Measurements from ENCODE around the gene NSD1.
"Not testable (repeated sequence)": the region's sequence is repeated elsewhere in the genome, so short reads cannot be mapped to it uniquely, and the experiment has no call there.

NSD1 gene

DNA sequence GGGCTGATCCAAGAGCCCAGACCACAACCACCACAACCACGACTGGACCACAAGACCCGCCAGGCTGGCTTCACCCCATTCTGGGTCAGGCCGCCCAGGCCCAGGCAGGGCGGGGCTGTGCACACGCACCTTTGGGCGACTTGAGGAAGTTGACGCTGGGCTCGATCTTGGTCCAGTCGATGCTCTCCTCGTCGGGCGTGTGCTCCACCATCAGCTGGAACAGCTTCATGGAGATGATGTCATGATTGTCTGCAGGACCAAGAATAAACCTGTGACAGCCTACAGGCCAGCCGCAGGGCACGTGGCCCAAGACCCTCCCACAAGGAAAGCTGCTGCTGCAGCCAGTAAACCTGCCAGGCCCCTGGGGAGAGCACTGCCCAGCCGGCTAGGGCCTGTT is 200.6 kb downstream of the NSD1 start:
- DNase-seq = no peak

DNA sequence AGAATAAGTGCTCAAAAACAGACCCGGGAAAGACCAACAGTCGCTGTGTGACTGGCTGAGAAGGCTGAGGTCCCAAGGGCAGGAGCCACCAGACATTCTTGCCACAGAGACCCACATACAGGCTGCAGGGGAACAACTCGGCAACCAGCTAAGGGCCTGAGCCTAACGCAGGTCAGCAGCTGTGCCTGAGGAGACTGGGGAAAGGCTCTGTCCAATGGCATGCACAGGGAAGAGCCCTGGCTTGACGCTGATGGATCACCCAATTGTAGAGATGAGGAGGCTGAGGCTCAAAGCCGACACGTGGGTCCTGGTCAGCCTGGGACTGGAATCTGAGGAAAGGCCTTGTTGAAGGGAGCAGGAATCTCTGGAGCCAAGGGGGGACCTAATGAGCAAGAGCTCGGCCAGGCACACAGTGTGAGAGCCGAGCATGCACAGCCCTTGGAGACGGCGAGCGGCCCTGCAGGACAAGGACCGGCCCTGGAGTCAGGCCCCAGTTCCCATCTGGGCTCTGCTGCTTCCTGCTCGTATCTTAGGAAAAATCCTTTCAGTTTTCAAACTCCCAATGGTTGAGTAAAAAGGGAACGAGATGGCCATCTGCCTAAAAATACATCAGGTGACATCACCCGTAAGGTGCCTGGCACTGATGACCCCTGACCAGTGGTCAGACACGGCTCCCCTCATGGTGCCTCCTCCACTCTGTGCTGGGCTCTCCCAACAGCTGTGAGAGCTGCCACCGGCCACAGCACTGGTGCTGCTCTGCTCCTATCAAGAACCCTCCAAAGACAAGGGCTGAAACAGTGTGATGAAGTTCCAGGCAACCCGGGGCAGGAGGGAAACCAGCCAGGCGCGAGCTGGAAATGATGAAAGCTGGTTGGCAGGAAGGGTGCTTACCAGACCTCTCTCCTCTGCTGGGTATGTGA is 201.5 kb downstream of the NSD1 start:
- no peak for DNase-seq

DNA sequence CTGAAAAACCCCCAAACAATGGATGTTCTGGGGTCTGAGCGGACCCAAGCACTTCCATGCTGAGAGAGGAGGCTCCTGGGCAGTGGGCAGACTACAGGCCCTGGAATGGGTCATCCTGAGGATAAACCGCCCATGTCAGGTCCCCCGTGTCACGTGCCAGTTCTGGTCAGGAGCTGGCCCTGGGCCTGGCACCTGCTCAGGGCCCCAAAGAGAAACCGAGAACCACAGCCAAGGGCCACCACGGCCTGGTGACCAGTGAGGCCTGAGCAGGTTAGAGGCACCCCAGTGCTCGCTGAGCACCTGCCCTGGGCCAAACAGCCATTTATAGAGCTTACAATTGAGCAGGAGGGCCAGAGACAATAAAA is 202.1 kb downstream of the NSD1 start:
- no peak for DNase-seq

DNA sequence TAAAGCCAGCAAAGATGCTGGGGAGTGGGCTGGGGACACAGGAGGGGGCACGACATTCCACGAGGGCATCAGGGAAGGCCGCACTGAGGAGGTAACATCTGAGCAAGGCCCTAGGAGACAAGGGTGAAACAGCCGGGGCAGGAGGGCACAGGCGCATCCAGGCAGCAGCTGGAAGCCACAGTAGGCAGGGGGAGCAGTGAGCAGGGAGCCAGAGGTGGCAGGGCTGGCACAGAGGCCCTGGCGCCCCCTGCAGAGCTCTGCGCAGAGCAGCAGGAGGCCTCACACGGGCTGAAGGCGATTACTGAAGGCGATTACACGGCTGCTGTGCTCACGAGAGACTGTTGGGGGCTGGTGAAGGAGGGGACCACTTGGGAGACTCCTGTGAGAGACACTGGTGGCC is 202.5 kb downstream of the NSD1 start:
- no peak for DNase-seq

- DNase-seq = no peak
Measured at GRCh38 chr5:177336603-177337494, 203.3 kb downstream of the NSD1 start.

- no peak for DNase-seq
Measured at GRCh38 chr5:177338251-177339106, 204.9 kb downstream of the NSD1 start.

DNA sequence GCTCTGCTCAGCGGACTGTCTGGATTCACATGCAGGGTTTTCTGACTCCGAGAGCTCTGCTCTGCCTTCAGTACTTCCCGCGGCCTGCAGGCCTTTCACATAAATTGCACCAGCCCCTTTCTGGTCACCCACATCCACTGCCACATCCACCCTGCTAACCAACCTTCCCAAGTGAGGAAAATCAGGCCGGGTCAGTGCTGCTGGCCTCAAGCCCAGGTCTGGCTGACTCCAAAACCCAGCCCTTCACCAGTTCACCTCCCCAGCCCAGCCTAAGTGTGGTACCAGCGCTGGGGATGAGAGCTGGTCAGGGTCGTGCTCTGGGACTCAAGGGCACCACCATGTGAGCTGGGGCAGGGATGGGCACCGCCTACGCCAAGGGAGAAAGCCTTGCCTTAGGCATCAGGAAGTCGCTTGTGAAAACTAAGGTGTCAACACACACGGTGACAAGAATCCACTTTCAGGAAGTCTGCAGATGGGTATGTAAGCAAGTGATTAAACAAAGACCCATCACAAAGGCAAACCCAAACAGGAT is 205.6 kb downstream of the NSD1 start:
- no peak for DNase-seq

- not testable (repeated sequence) for DNase-seq
Measured at GRCh38 chr5:177343000-177343399, 209.4 kb downstream of the NSD1 start.

DNA sequence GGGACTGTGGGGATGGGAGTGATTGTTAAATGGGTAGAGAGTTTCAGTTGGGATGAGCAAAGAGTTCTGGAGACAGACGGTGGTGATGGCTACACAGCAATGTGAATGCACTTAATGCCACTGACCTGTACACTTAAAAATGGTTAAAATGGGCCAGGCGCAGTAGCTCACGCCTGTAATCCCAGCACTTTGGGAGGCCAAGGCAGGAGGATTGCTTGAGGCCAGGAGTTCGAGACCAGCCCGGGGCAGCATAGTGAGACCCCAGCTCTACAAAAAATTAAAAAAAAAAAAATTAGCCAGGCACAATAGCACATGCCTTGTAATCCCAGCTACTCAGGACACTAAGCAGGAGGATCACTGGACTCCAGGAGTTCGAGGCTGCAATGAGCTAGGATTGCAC is 210.2 kb downstream of the NSD1 start:
- no peak for DNase-seq

DNA sequence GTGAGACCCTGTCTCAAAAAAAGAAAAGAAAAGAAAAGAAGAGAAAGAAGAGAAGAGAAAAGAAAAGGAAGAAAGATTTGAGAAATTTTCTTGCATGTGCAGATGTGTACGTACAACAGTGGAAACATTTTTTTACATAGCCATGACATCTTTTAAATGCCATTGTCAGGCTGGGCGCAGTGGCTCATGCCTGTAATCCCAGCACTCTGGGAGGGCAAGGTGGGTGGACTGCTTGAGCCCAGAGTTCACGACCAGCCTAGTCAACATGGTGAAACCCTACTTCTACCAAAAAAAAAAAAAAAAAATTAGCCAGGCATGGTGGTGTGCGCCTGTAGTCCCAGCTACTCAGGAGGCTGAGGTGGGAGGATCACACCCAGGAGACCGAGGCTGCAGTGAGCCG is 211.3 kb downstream of the NSD1 start:
- DNase-seq = no peak

- DNase-seq = no peak
Measured at GRCh38 chr5:177346820-177347219, 213.2 kb downstream of the NSD1 start.

GRCh38 chr5:177347699-177348098 is 214.1 kb downstream of the NSD1 start:
- DNase-seq = no peak

DNA sequence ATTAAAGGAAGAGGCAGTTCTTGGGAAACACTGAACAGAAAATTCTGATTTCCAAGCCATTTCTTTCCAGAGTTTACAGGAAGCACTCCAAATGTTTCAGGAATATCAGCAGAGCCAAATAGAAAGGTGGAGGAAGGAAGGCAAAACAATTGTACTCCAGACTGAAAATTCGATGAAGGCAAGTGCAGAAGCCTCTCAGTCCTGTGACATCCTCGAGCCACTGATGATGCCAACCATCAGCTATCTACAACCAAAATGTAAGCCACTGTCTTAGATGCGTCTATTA is 215.7 kb downstream of the NSD1 start:
- DNase-seq = no peak

GRCh38 chr5:177349762-177350161 is 216.2 kb downstream of the NSD1 start:
- DNase-seq = no peak
